PFSK-1 (cell line): ENCODE results near the gene ZNF646.
A peak's percentile ranks its signal among the peaks of the same experiment; 100 is the strongest.

ENCODE experiments used
- FOXP2 ChIP-seq: optimal IDR thresholded peaks from 2 replicates; pipeline ENCODE3; 2011; ENCODE audit warnings: borderline replicate concordance, control low read depth, inconsistent platforms; ENCODE audit not compliant: insufficient read depth; ENCODE audit errors: extremely low read length, extremely low read depth
- POLR2AphosphoS5 ChIP-seq: IDR thresholded peaks from 2 replicates; pipeline ENCODE4 v1.6.1; 2012; ENCODE audit warnings: low read depth, mild to moderate bottlenecking, control low read depth, low read length, moderate library complexity
- SIN3A ChIP-seq: IDR thresholded peaks from 2 replicates; pipeline ENCODE4 v1.6.1; 2012; ENCODE audit warnings: mild to moderate bottlenecking, low read length, moderate library complexity, borderline replicate concordance; ENCODE audit not compliant: insufficient read depth
- TAF1 ChIP-seq: IDR thresholded peaks from 2 replicates; pipeline ENCODE4 v1.6.1; 2012; ENCODE audit warnings: low read length, control low read depth, borderline replicate concordance; ENCODE audit not compliant: insufficient read depth
- TF ChIP-seq, protein P1 (sequence below), 2 experiments: IDR thresholded peaks; 2 replicates each; pipeline versions ENCODE4 v1.6.1 to v1.8.0; 2011 to 2012; ENCODE audit warnings: low read depth in 2 of 2, low read length in 2 of 2, control low read depth in 1 of 2, inconsistent platforms in 1 of 2, mild to moderate bottlenecking in 1 of 2, moderate library complexity in 1 of 2; ENCODE audit not compliant: insufficient read depth in 1 of 2

ZNF646 gene

GRCh38 chr16:31110106-31111034 lies 36.1 kb downstream of the ZNF646 start:
- TF ChIP-seq, protein P1, sequence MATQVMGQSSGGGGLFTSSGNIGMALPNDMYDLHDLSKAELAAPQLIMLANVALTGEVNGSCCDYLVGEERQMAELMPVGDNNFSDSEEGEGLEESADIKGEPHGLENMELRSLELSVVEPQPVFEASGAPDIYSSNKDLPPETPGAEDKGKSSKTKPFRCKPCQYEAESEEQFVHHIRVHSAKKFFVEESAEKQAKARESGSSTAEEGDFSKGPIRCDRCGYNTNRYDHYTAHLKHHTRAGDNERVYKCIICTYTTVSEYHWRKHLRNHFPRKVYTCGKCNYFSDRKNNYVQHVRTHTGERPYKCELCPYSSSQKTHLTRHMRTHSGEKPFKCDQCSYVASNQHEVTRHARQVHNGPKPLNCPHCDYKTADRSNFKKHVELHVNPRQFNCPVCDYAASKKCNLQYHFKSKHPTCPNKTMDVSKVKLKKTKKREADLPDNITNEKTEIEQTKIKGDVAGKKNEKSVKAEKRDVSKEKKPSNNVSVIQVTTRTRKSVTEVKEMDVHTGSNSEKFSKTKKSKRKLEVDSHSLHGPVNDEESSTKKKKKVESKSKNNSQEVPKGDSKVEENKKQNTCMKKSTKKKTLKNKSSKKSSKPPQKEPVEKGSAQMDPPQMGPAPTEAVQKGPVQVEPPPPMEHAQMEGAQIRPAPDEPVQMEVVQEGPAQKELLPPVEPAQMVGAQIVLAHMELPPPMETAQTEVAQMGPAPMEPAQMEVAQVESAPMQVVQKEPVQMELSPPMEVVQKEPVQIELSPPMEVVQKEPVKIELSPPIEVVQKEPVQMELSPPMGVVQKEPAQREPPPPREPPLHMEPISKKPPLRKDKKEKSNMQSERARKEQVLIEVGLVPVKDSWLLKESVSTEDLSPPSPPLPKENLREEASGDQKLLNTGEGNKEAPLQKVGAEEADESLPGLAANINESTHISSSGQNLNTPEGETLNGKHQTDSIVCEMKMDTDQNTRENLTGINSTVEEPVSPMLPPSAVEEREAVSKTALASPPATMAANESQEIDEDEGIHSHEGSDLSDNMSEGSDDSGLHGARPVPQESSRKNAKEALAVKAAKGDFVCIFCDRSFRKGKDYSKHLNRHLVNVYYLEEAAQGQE (IDR thresholded peaks at IDR 0.05; ENCODE audit: insufficient read depth in 1 of 2, low read depth in 2 of 2, low read length in 2 of 2) = no peak
- TF ChIP-seq SIN3A = no peak
- TF ChIP-seq POLR2AphosphoS5 = no peak
- no peak for TF ChIP-seq TAF1
- TF ChIP-seq FOXP2 = no peak

DNA sequence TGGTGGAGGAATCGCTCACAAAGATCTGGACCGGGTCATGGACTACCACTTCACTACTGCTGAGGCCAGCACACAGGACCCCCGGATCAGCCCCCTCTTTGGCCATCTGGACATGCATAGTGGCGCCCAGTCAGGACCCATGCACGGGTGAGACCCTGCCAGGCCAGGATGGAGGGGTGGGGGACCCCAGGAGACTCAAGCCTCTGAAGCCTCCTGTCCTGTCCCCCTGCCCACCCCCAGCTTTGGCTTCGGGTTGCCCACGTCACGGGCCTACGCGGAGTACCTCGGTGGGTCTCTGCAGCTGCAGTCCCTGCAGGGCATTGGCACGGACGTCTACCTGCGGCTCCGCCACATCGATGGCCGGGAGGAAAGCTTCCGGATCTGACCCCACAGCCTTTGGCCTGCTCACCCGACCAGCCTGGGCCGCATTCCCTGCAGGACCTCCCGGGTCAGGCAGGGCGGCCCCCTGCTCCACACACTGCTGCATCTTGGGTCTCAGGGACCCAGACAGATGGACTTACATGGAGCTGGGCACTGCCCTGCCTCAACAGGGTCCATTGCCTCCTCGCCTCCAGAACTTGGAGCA lies 37.8 kb downstream of the ZNF646 start:
- TF ChIP-seq, protein P1 (IDR thresholded peaks at IDR 0.05; ENCODE audit: insufficient read depth in 1 of 2, low read depth in 2 of 2, low read length in 2 of 2) = no peak
- TF ChIP-seq FOXP2 = no peak
- no peak for TF ChIP-seq TAF1
- TF ChIP-seq SIN3A = no peak
- TF ChIP-seq POLR2AphosphoS5 = no peak

- no peak for TF ChIP-seq FOXP2
- TF ChIP-seq SIN3A = no peak
- TF ChIP-seq, protein P1 (IDR thresholded peaks at IDR 0.05; ENCODE audit: insufficient read depth in 1 of 2, low read depth in 2 of 2, low read length in 2 of 2) = no peak
- TF ChIP-seq POLR2AphosphoS5 = no peak
- no peak for TF ChIP-seq TAF1
Measured at GRCh38 chr16:31112711-31113110, 38.5 kb downstream of the ZNF646 start.

DNA sequence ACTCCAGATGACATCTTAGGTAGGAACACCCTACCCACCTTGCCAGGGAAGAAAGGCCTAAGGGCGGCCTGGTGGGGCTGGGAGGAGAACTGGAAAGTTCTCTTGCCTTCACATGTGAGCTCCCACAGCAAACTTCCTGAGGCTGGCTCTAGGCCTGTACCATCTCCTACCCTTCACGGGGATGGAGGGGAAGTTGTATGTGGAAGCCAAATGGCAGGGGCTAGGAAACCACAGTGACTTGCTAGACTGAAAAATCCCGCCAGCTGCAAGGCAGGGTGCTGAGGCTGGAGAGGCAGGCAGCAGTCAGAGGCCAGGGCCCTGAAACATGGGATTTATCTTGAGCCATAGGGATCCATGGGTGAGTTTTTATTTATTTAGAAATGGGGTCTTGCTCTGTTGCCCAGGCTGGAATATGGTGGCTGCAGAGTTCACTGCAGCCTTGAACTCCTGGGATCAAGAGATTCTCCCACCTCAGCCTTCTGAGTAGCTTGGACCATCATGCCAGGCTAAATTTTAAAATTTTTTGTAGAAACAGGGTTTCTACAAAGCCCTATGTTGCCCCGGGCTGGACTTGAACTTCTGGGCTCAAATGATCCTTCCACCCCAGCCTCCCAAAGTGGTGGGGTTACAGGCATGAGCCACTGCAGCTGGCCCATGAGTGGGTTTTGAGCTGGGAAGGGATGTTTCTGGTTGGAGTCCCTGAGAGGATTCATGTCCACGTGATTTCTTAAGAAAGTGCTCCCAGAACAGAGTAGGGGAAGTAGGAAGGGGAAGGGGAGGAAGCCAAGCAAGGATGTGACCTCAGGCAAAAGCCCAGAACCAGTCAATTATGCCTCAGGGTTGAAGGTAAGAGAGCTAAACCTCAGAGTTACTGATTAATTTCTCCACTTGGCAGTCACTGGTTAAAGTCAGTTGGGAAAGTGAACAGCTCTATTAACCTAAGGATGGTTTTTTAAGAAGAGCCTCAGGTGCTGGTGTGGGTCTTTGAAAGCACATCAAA lies 39.2 kb downstream of the ZNF646 start:
- TF ChIP-seq TAF1 = no peak

GRCh38 chr16:31114468-31114867 lies 40.2 kb downstream of the ZNF646 start:
- no peak for TF ChIP-seq FOXP2
- 0 out of 2 replicates have a peak, but pooled peaks have one; percentile 26 for TF ChIP-seq POLR2AphosphoS5
